CD8-positive, alpha-beta memory T cell (primary cell): ENCODE data around the gene LDHAL6B. TPM values are rescaled to one million over a fixed set of nuclear protein-coding genes. Genes with fewer than 3 reads are reported as not detected.

Source experiments
- CTCF ChIA-PET: fragments of 350-600 bp; sonication (Branson Sonifier 250); formaldehyde crosslinking; loops from one replicate; lab custom pipeline; 2021; ENCODE audit warnings: antibody characterized with exemption; lab: Charles Lee
- POLR2A ChIA-PET: fragments of 350-600 bp; sonication (Branson Sonifier 250); formaldehyde crosslinking; loops from one replicate; lab custom pipeline; 2021; ENCODE audit warnings: antibody characterized with exemption; lab: Charles Lee
- DNase-seq, 5 donors: peaks; one replicate each; pipeline versions ENCODE4 v3.0.0 to v3.0.0-alpha.2; 2020 to 2022; ENCODE audit warnings: mixed read lengths in 1 of 5
- H3K27ac ChIP-seq: one replicate; pipeline ENCODE4 v1.7.0; 2013; ENCODE audit warnings: low read depth, mild to moderate bottlenecking, low read length, moderate library complexity
- H3K27me3 ChIP-seq: 2 replicates; pipeline ENCODE4 v1.7.0; 2013; ENCODE audit warnings: low read length, mild to moderate bottlenecking; ENCODE audit not compliant: insufficient read depth, poor library complexity, severe bottlenecking
- H3K36me3 ChIP-seq: 2 replicates; pipeline ENCODE4 v1.7.0; 2013; ENCODE audit warnings: mild to moderate bottlenecking, low read length, moderate library complexity; ENCODE audit not compliant: insufficient read depth
- H3K4me1 ChIP-seq: 2 replicates; pipeline ENCODE4 v1.7.0; 2013; ENCODE audit warnings: mild to moderate bottlenecking, low read length, moderate library complexity; ENCODE audit not compliant: insufficient read depth
- H3K4me3 ChIP-seq: 2 replicates; pipeline ENCODE4 v1.7.0; 2013; ENCODE audit warnings: mild to moderate bottlenecking, low read length
- H3K9me3 ChIP-seq: 2 replicates; pipeline ENCODE4 v1.7.0; 2013; ENCODE audit warnings: mild to moderate bottlenecking, low read length
- H3K27ac Mint-ChIP-seq, 8 donors: one replicate each; pipeline ENCODE4 v1.8.0; 2020 to 2021; ENCODE audit warnings: mixed read lengths in 8 of 8, mild to moderate bottlenecking in 6 of 8, inconsistent platforms in 3 of 8, moderate library complexity in 3 of 8
- H3K27me3 Mint-ChIP-seq, 2 donors: one replicate each; pipeline ENCODE4 v1.8.0; 2020 to 2021; ENCODE audit warnings: mixed read lengths in 2 of 2, mild to moderate bottlenecking in 1 of 2, moderate library complexity in 1 of 2
- H3K36me3 Mint-ChIP-seq, 3 donors: one replicate each; pipeline ENCODE4 v1.8.0; 2020 to 2021; ENCODE audit warnings: mixed read lengths in 3 of 3, inconsistent platforms in 1 of 3, mild to moderate bottlenecking in 1 of 3
- H3K4me1 Mint-ChIP-seq, 3 donors: one replicate each; pipeline ENCODE4 v1.8.0; 2020 to 2021; ENCODE audit warnings: mixed read lengths in 3 of 3, inconsistent platforms in 1 of 3, mild to moderate bottlenecking in 1 of 3
- H3K4me3 Mint-ChIP-seq, 7 donors: one replicate each; pipeline ENCODE4 v1.8.0; 2020 to 2021; ENCODE audit warnings: mixed read lengths in 7 of 7, mild to moderate bottlenecking in 6 of 7, moderate library complexity in 4 of 7, inconsistent platforms in 2 of 7
- H3K9me3 Mint-ChIP-seq, 5 donors: one replicate each; pipeline ENCODE4 v1.8.0; 2020 to 2022; ENCODE audit warnings: mixed read lengths in 5 of 5, mild to moderate bottlenecking in 3 of 5, moderate library complexity in 2 of 5, inconsistent platforms in 1 of 5
- polyA plus RNA-seq: library from polyadenylated mRNA; unstranded; fragments of 300-500 nt; fragmentation: Illumina TruSeq; gene quantifications from one replicate; pipeline ENCODE4 v1.2.3, GENCODE V29; 2021
- total RNA-seq, 2 experiments: library from RNA; stranded (reverse); gene quantifications; one replicate each; pipeline ENCODE4 v1.2.3, GENCODE V29; 2021

Gene LDHAL6B
- total and polyA plus RNA-seq, 3 experiments from 2014 or later, result not detected

GRCh38 chr15:59166166-59166565 lies 40.5 kb upstream of the LDHAL6B start:
- Histone ChIP-seq H3K4me1 (no peaks in the 10 kb centered on the region), H3K27ac (no peak overlapping the region), H3K9me3 (no peaks in the 10 kb centered on the region), H3K4me3 (no peak overlapping the region), H3K27me3 (no peaks in the 10 kb centered on the region), H3K36me3 (no peaks in the 10 kb centered on the region)
- Mint-ChIP-seq H3K27me3 (peaks cover 0 to 2% of the 10 kb centered on the region in 2 donors), H3K9me3 (no peaks in the 10 kb centered on the region), H3K4me1 (no peaks in the 10 kb centered on the region), H3K36me3 (no peaks in the 10 kb centered on the region), H3K4me3 (no peak overlapping the region), H3K27ac (no peak overlapping the region)
- ChIA-PET CTCF (no interaction called here), POLR2A (no interaction called here)
- DNase-seq, result no peak

DNA sequence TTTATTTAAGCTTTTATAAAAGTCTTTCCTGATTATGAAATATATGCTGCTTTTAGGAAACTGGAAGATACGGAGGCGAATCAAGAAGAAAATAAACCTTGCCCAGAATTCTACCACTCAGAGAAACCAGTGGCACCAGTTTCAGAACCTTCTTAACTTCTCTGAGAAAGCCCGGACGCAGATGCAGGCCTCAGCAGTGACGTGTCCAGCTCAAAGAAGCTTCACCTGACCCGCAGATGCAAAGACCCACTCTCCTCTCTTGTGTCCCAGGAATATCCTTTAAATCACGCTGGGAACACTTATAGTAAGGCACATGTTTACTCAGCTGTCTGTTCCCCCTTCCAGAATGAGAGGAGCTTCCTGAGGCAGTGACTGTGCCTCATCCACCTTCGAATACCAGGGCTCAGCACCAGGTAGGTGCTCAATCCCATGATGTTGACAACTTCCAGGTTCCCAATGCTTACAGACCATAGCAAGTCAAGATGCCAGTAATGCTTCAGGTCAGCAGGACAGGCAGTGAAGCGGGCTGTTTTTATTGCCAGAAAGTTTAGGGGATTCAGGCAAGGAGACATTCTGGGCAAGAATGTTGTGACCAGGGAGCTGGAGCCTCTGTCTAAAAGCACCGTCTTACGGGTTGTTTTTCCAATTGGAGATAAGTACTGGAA lies 39.9 kb upstream of the LDHAL6B start:
- H3K36me3 Mint-ChIP-seq, result no peaks in the 10 kb centered on the region
- H3K27ac Mint-ChIP-seq, result no peak overlapping the region
- H3K9me3 Mint-ChIP-seq, result no peaks in the 10 kb centered on the region
- H3K4me3 Mint-ChIP-seq, result no peak overlapping the region
- H3K4me1 ChIP-seq, result no peaks in the 10 kb centered on the region
- no peaks in the 10 kb centered on the region for H3K9me3 ChIP-seq
- ChIA-PET POLR2A (no interaction called here), CTCF (no interaction called here)
- no peaks in the 10 kb centered on the region for H3K36me3 ChIP-seq
- no peak overlapping the region for H3K27ac ChIP-seq
- H3K4me3 ChIP-seq, result no peak overlapping the region
- H3K4me1 Mint-ChIP-seq, result no peaks in the 10 kb centered on the region
- H3K27me3 Mint-ChIP-seq, result peaks cover 0 to 2% of the 10 kb centered on the region in 2 donors
- DNase-seq, result no peak
- H3K27me3 ChIP-seq, result no peaks in the 10 kb centered on the region

DNA sequence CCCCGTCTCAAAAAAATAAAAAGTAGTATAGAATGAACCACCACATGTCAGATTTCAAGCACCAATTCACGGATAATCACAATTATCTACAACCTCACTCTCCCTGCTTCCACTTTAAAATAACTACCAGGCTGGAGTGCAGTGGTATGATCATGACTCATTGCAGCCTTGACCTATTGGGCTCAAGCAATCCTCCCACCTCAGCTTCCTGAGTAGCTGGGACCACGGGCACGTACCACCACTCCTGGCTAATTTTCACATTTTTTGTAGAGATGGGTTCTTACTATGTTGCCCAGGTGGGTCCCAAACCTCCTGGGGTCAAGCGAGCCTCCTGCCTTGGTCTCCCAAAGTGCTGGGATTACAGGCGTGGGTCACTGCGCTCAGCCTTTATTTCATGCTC lies 38.1 kb upstream of the LDHAL6B start:
- DNase-seq, result no peak
- ChIA-PET CTCF (no interaction called here), POLR2A (no interaction called here)

DNA sequence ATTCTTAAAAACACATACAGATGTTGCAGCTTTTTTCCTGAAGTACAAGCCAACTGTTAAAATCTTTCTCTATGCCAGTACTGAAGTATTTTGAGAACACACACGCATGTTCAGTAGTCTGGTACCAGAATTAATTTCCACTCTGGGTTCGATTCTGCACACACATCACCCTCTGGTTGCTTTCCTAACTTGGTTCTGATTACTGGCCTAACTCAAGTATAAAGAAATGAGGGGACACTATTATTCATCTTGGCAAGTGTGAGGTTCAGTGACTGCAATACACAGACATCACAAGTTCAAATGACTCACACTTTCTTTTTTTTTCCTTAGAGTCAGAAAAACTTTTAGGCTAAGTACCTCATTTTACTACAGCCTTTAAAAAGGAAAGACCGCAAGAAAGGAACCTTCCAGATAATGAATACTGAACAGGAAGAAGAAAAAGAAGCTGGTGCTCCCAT lies 37.4 kb upstream of the LDHAL6B start:
- Histone ChIP-seq H3K4me3 (no peak overlapping the region), H3K27ac (no peak overlapping the region), H3K9me3 (no peaks in the 10 kb centered on the region), H3K36me3 (no peaks in the 10 kb centered on the region), H3K27me3 (no peaks in the 10 kb centered on the region), H3K4me1 (no peaks in the 10 kb centered on the region)
- POLR2A ChIA-PET, result no interaction called here
- no peak for DNase-seq
- Mint-ChIP-seq H3K9me3 (peaks cover 0 to 4% (median 2%) of the 10 kb centered on the region in 5 donors), H3K27me3 (peaks cover 2 to 3% of the 10 kb centered on the region in 2 donors), H3K4me1 (no peaks in the 10 kb centered on the region), H3K27ac (no peak overlapping the region), H3K36me3 (peaks cover 0 to 3% (median 2%) of the 10 kb centered on the region in 3 donors), H3K4me3 (no peak overlapping the region)
- CTCF ChIA-PET, result no interaction called here

More for the DNA sequence above, 38.1 kb upstream of the LDHAL6B start:
- H3K27ac Mint-ChIP-seq, result no peak overlapping the region
- H3K9me3 Mint-ChIP-seq, result peaks cover 0 to 2% (median 0%) of the 10 kb centered on the region in 5 donors
- H3K4me1 ChIP-seq, result no peaks in the 10 kb centered on the region
- peaks cover under 1 to 2% of the 10 kb centered on the region in 2 donors for H3K27me3 Mint-ChIP-seq
- no peak overlapping the region for H3K4me3 Mint-ChIP-seq
- H3K36me3 Mint-ChIP-seq, result peaks cover 0 to under 1% (median 0%) of the 10 kb centered on the region in 3 donors
- H3K36me3 ChIP-seq, result no peaks in the 10 kb centered on the region
- no peaks in the 10 kb centered on the region for H3K9me3 ChIP-seq
- H3K4me3 ChIP-seq, result no peak overlapping the region
- no peaks in the 10 kb centered on the region for H3K27me3 ChIP-seq
- H3K27ac ChIP-seq, result no peak overlapping the region
- no peaks in the 10 kb centered on the region for H3K4me1 Mint-ChIP-seq

DNA sequence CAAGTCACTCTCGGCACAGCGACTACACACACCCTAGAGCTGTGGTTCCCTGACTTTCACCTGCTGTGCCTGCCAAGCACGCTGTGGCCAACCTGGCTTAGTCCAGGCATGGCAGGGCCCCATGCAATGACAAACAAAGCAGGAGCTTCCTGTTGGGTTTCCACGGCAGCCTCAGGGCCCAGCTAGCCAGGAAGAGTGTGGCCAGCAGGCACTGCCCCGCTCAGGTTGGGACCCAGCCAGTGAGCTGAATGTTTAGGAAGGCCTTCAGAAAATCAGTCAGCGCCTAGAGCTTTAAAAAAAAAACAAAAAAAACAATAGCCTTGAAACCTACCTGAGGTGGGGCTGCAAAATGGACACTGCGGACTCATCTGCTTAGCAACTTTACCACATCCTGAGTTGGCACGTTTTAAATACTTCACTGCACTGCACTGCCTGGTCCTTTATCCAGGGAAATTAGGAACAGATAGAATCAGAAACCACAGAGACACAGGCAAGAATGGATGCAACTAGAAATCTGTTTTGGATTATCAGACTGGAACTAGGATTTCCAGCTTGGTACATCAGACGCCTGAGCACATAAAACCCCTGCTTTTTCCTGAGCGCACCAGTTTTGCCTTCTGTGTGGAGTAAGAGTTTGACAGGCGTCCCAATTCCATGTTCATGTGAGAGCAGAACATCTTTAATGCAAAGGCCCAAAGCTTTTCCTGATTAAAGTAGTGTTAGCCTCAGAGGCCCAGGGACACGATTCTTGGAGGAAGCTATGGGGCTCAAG lies 36.2 kb upstream of the LDHAL6B start:
- Mint-ChIP-seq H3K4me1 (no peaks in the 10 kb centered on the region), H3K4me3 (peak overlapping the region in 1 of 7 donors; percentile 9), H3K36me3 (peaks cover 0 to 3% (median 2%) of the 10 kb centered on the region in 3 donors), H3K27me3 (peaks cover 3 to 6% of the 10 kb centered on the region in 2 donors), H3K9me3 (peaks cover 0 to 4% (median 2%) of the 10 kb centered on the region in 5 donors), H3K27ac (peak overlapping the region in 1 of 8 donors; percentile 33)
- ChIA-PET CTCF (no interaction called here), POLR2A (no interaction called here)
- no peaks in the 10 kb centered on the region for H3K27me3 ChIP-seq
- no peaks in the 10 kb centered on the region for H3K9me3 ChIP-seq
- H3K4me3 ChIP-seq, result no peak overlapping the region
- DNase-seq, result no peak
- H3K27ac ChIP-seq, result no peak overlapping the region
- H3K36me3 ChIP-seq, result no peaks in the 10 kb centered on the region
- no peaks in the 10 kb centered on the region for H3K4me1 ChIP-seq

GRCh38 chr15:59171067-59171397 lies 35.6 kb upstream of the LDHAL6B start:
- no peak for DNase-seq
- peak overlapping the region in 1 of 8 donors; percentile 33 for H3K27ac Mint-ChIP-seq
- H3K36me3 Mint-ChIP-seq, result peaks cover 0 to 3% (median 2%) of the 10 kb centered on the region in 3 donors
- H3K4me3 Mint-ChIP-seq, result no peak overlapping the region
- H3K27me3 Mint-ChIP-seq, result peaks cover 1 to 10% of the 10 kb centered on the region in 2 donors
- Histone ChIP-seq H3K36me3 (no peaks in the 10 kb centered on the region), H3K27me3 (no peaks in the 10 kb centered on the region), H3K4me1 (no peaks in the 10 kb centered on the region), H3K4me3 (no peak overlapping the region), H3K27ac (no peak overlapping the region), H3K9me3 (no peaks in the 10 kb centered on the region)
- ChIA-PET CTCF (no interaction called here), POLR2A (no interaction called here)
- no peaks in the 10 kb centered on the region for H3K4me1 Mint-ChIP-seq
- peaks cover 0 to 4% (median 2%) of the 10 kb centered on the region in 5 donors for H3K9me3 Mint-ChIP-seq

GRCh38 chr15:59172289-59172901 lies 34.2 kb upstream of the LDHAL6B start:
- Mint-ChIP-seq H3K4me1 (no peaks in the 10 kb centered on the region), H3K4me3 (no peak overlapping the region), H3K27ac (no peak overlapping the region), H3K27me3 (peaks cover 1 to 11% of the 10 kb centered on the region in 2 donors), H3K9me3 (peaks cover 0 to 4% (median 2%) of the 10 kb centered on the region in 5 donors), H3K36me3 (peaks cover 0 to 3% (median 2%) of the 10 kb centered on the region in 3 donors)
- ChIA-PET CTCF (no interaction called here), POLR2A (no interaction called here)
- Histone ChIP-seq H3K4me3 (no peak overlapping the region), H3K9me3 (no peaks in the 10 kb centered on the region), H3K36me3 (no peaks in the 10 kb centered on the region), H3K27ac (no peak overlapping the region), H3K27me3 (no peaks in the 10 kb centered on the region), H3K4me1 (no peaks in the 10 kb centered on the region)
- no peak for DNase-seq

DNA sequence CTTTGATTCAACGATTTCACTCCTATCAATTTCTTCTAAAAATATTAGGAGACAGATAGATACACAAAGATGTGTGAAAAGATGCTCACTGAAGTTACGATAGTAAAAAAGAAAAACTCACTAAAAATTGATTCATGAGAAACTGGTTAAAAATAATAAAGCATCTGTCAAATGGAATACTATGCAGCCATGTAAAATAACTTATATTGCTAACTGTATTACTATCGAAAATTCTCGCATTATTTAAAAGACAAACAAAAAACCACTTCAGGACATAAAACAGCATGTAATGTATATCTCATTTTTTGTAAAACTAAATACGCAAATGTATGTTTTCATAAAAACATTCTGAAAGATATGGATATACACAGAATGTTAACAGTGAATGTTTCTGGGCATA lies 33.4 kb upstream of the LDHAL6B start:
- Mint-ChIP-seq H3K36me3 (peaks cover 0 to 3% (median 2%) of the 10 kb centered on the region in 3 donors), H3K4me1 (no peaks in the 10 kb centered on the region), H3K27me3 (peaks cover 4 to 19% of the 10 kb centered on the region in 2 donors), H3K9me3 (peaks cover 0 to 4% (median 2%) of the 10 kb centered on the region in 5 donors), H3K4me3 (no peak overlapping the region), H3K27ac (no peak overlapping the region)
- no peaks in the 10 kb centered on the region for H3K27me3 ChIP-seq
- no peaks in the 10 kb centered on the region for H3K4me1 ChIP-seq
- no peak for DNase-seq
- ChIA-PET POLR2A (no interaction called here), CTCF (no interaction called here)
- H3K27ac ChIP-seq, result no peak overlapping the region
- no peaks in the 10 kb centered on the region for H3K9me3 ChIP-seq
- H3K4me3 ChIP-seq, result no peak overlapping the region
- H3K36me3 ChIP-seq, result no peaks in the 10 kb centered on the region
